ENCODE measurements around the gene FGD2.

GRCh38 chr6:36959555-36960250 is 45.8 kb upstream of the FGD2 start:
- TF ChIP-seq POLR2A (IDR thresholded peaks at IDR 0.05) (no peak), CTCF (IDR thresholded peaks at IDR 0.05 in 4 of 5, conservative IDR thresholded peaks at IDR 0.05 in 1 of 5) (no peak)

Measured in gastrocnemius medialis (tissue), 4 donors.